Activated CD4-positive, alpha-beta T cell treated with anti-CD3 and anti-CD28 coated beads, Interleukin-2, amount 10 ng/mL, durations not matched to agents 7 days and 5 days (primary cell): ENCODE results near the gene SELPLG. TPM values are rescaled to one million over a fixed set of nuclear protein-coding genes. Genes with fewer than 3 reads are reported as not detected.

Experiments used
- CTCF ChIA-PET: fragments of 350-600 bp; sonication (Branson Sonifier 250); formaldehyde crosslinking; loops from one replicate; lab custom pipeline; 2021; ENCODE audit warnings: antibody characterized with exemption; lab: Charles Lee
- POLR2A ChIA-PET: fragments of 350-600 bp; sonication (Branson Sonifier 250); formaldehyde crosslinking; loops from one replicate; lab custom pipeline; 2021; ENCODE audit warnings: antibody characterized with exemption; lab: Charles Lee
- DNase-seq: peaks from one replicate; pipeline ENCODE4 v3.0.0-alpha.2; 2020
- H3K27ac Mint-ChIP-seq: one replicate; pipeline ENCODE4 v1.8.0; 2021; ENCODE audit warnings: mild to moderate bottlenecking, moderate library complexity, mixed read lengths
- H3K27me3 Mint-ChIP-seq: one replicate; pipeline ENCODE4 v1.8.0; 2021; ENCODE audit warnings: mixed read lengths
- H3K36me3 Mint-ChIP-seq: one replicate; pipeline ENCODE4 v1.8.0; 2021; ENCODE audit warnings: low read depth, mixed read lengths
- H3K4me1 Mint-ChIP-seq: one replicate; pipeline ENCODE4 v1.8.0; 2021; ENCODE audit warnings: mixed read lengths
- H3K4me3 Mint-ChIP-seq: one replicate; pipeline ENCODE4 v1.8.0; 2021; ENCODE audit warnings: mild to moderate bottlenecking, moderate library complexity, mixed read lengths
- H3K9me3 Mint-ChIP-seq: one replicate; pipeline ENCODE4 v1.8.0; 2021; ENCODE audit warnings: mixed read lengths
- total RNA-seq, 2 experiments: library from RNA; stranded (reverse); gene quantifications; one replicate each; pipeline ENCODE4 v1.2.3, GENCODE V29; 2021

The SELPLG gene
- total RNA-seq, 2 experiments from 2014 or later = 207 to 214 TPM

GRCh38 chr12:108612788-108613282 is 20.9 kb downstream of the SELPLG start:
- ChIA-PET POLR2A (no interaction called here), CTCF (interaction anchor here (0.6 to 0.9 kb wide), 3 partner anchors 52 to 189 kb away, joined by 3 read pairs; partner anchors contain the start of gene SART3)
- DNase-seq = no peak
- Mint-ChIP-seq H3K36me3 (peaks cover 33% of the 10 kb centered on the region), H3K9me3 (peaks cover 11% of the 10 kb centered on the region), H3K4me3 (no peak overlapping the region), H3K27me3 (no peaks in the 10 kb centered on the region), H3K4me1 (peaks cover 25% of the 10 kb centered on the region), H3K27ac (no peak overlapping the region)

GRCh38 chr12:108611884-108612415 is 21.7 kb downstream of the SELPLG start:
- ChIA-PET POLR2A (no interaction called here), CTCF (no interaction called here)
- no peak overlapping the region for H3K27ac Mint-ChIP-seq
- peaks cover 10% of the 10 kb centered on the region for H3K9me3 Mint-ChIP-seq
- H3K4me3 Mint-ChIP-seq = no peak overlapping the region
- peak; percentile 53 for DNase-seq
- peaks cover 16% of the 10 kb centered on the region for H3K4me1 Mint-ChIP-seq
- H3K36me3 Mint-ChIP-seq = peaks cover 25% of the 10 kb centered on the region
- H3K27me3 Mint-ChIP-seq = no peaks in the 10 kb centered on the region

GRCh38 chr12:108610856-108611605 is 22.7 kb downstream of the SELPLG start:
- H3K36me3 Mint-ChIP-seq = peaks cover 16% of the 10 kb centered on the region
- H3K4me1 Mint-ChIP-seq = peaks cover 7% of the 10 kb centered on the region
- no peak overlapping the region for H3K27ac Mint-ChIP-seq
- H3K4me3 Mint-ChIP-seq = no peak overlapping the region
- DNase-seq = no peak
- H3K27me3 Mint-ChIP-seq = no peaks in the 10 kb centered on the region
- ChIA-PET CTCF (interaction anchor here (1.3 to 1.6 kb wide), 2 partner anchors 10 to 13 kb away, joined by 5 to 6 read pairs; partner anchors contain the start of gene TMEM119), POLR2A (interaction anchor here (0.6 kb wide), 1 partner anchor 37 kb away, joined by 3 read pairs; no protein-coding TSS in a partner anchor)
- H3K9me3 Mint-ChIP-seq = peaks cover under 1% of the 10 kb centered on the region

- Mint-ChIP-seq H3K4me3 (no peak overlapping the region), H3K36me3 (peaks cover 10% of the 10 kb centered on the region), H3K27me3 (no peaks in the 10 kb centered on the region), H3K27ac (no peak overlapping the region), H3K4me1 (peaks cover 3% of the 10 kb centered on the region), H3K9me3 (no peaks in the 10 kb centered on the region)
- DNase-seq = no peak
- POLR2A ChIA-PET = interaction anchor here (0.6 kb wide), 1 partner anchor 37 kb away, joined by 3 read pairs; no protein-coding TSS in a partner anchor
- CTCF ChIA-PET = interaction anchor here (1.3 to 1.6 kb wide), 2 partner anchors 11 to 12 kb away, joined by 5 to 6 read pairs; partner anchors contain the start of gene TMEM119
These were observed 23.3 kb downstream of the SELPLG start for GRCh38 chr12:108610336-108610815.

- H3K4me3 Mint-ChIP-seq = no peak overlapping the region
- no peak for DNase-seq
- no peak overlapping the region for H3K27ac Mint-ChIP-seq
- ChIA-PET CTCF (interaction anchor here (1.3 to 2.1 kb wide), 3 partner anchors 8 to 12 kb away, joined by 5 to 8 read pairs (median 6); partner anchors contain the start of gene TMEM119), POLR2A (no interaction called here)
- H3K4me1 Mint-ChIP-seq = no peaks in the 10 kb centered on the region
- H3K9me3 Mint-ChIP-seq = no peaks in the 10 kb centered on the region
- no peaks in the 10 kb centered on the region for H3K27me3 Mint-ChIP-seq
- peaks cover 6% of the 10 kb centered on the region for H3K36me3 Mint-ChIP-seq
These were observed 24.0 kb downstream of the SELPLG start for GRCh38 chr12:108609537-108610335.

GRCh38 chr12:108608616-108609015 is 25.1 kb downstream of the SELPLG start:
- POLR2A ChIA-PET = no interaction called here
- Mint-ChIP-seq H3K27me3 (no peaks in the 10 kb centered on the region), H3K36me3 (no peaks in the 10 kb centered on the region), H3K4me3 (no peak overlapping the region), H3K4me1 (no peaks in the 10 kb centered on the region), H3K9me3 (no peaks in the 10 kb centered on the region), H3K27ac (no peak overlapping the region)
- CTCF ChIA-PET = interaction anchor here (1.5 to 2.1 kb wide), 2 partner anchors 9 to 20 kb away, joined by 3 to 8 read pairs; no protein-coding TSS in a partner anchor
- DNase-seq = no peak

GRCh38 chr12:108607981-108608600 is 25.6 kb downstream of the SELPLG start:
- Mint-ChIP-seq H3K4me1 (no peaks in the 10 kb centered on the region), H3K9me3 (no peaks in the 10 kb centered on the region), H3K4me3 (no peak overlapping the region), H3K36me3 (no peaks in the 10 kb centered on the region), H3K27ac (no peak overlapping the region), H3K27me3 (no peaks in the 10 kb centered on the region)
- ChIA-PET POLR2A (no interaction called here), CTCF (interaction anchor here (1.5 to 2.1 kb wide), 2 partner anchors 10 to 19 kb away, joined by 3 to 8 read pairs; no protein-coding TSS in a partner anchor)
- DNase-seq = no peak

- ChIA-PET POLR2A (no interaction called here), CTCF (interaction anchor here (0.9 kb wide), 1 partner anchor 10 kb away, joined by 3 read pairs; no protein-coding TSS in a partner anchor)
- Mint-ChIP-seq H3K4me3 (no peak overlapping the region), H3K27ac (no peak overlapping the region), H3K4me1 (no peaks in the 10 kb centered on the region), H3K27me3 (no peaks in the 10 kb centered on the region), H3K9me3 (no peaks in the 10 kb centered on the region), H3K36me3 (no peaks in the 10 kb centered on the region)
- DNase-seq = no peak
These were observed 27.2 kb downstream of the SELPLG start for GRCh38 chr12:108606492-108606891.

- H3K9me3 Mint-ChIP-seq = no peaks in the 10 kb centered on the region
- H3K36me3 Mint-ChIP-seq = no peaks in the 10 kb centered on the region
- H3K27ac Mint-ChIP-seq = peak overlapping the region; percentile 37
- no peaks in the 10 kb centered on the region for H3K27me3 Mint-ChIP-seq
- no peaks in the 10 kb centered on the region for H3K4me1 Mint-ChIP-seq
- peak overlapping the region; percentile 18 for H3K4me3 Mint-ChIP-seq
- ChIA-PET CTCF (interaction anchor here (1.1 kb wide), 1 partner anchor 37 kb away, joined by 3 read pairs; no protein-coding TSS in a partner anchor), POLR2A (no interaction called here)
- DNase-seq = no peak
These were observed 27.8 kb downstream of the SELPLG start for GRCh38 chr12:108605690-108606406.

GRCh38 chr12:108605000-108605689 is 28.5 kb downstream of the SELPLG start:
- POLR2A ChIA-PET = no interaction called here
- Mint-ChIP-seq H3K27ac (peak overlapping the region; percentile 37), H3K9me3 (no peaks in the 10 kb centered on the region), H3K36me3 (no peaks in the 10 kb centered on the region), H3K27me3 (no peaks in the 10 kb centered on the region), H3K4me3 (peak overlapping the region; percentile 18), H3K4me1 (no peaks in the 10 kb centered on the region)
- CTCF ChIA-PET = interaction anchor here (1.1 kb wide), 1 partner anchor 36 kb away, joined by 3 read pairs; no protein-coding TSS in a partner anchor
- DNase-seq = no peak
